ENCODE results near the gene IDNK.

GRCh38 chr9:83652433-83652832 is 29.5 kb downstream of the IDNK start:
- TF ChIP-seq GATA2 (IDR thresholded peaks at IDR 0.05; ENCODE audit: low read depth, low read length) (no peak), GATA3 (IDR thresholded peaks at IDR 0.05; ENCODE audit: low read depth, low read length) (no peak)
